ENCODE measurements around the gene COPS8. TPM values are rescaled to one million over a fixed set of nuclear protein-coding genes. Genes with fewer than 3 reads are reported as not detected.
A peak's percentile ranks its signal among the peaks of the same experiment; 100 is the strongest.

Gene COPS8
- total RNA-seq, 1 donor from 2014 or later = 59.3 TPM

- H3K27ac Mint-ChIP-seq = no peak overlapping the region
- peaks cover 20% of the 10 kb centered on the region for H3K4me1 Mint-ChIP-seq (ENCODE audit: unreplicated experiment)
- no peaks in the 10 kb centered on the region for H3K27me3 Mint-ChIP-seq
- DNase-seq (ENCODE audit: extremely low spot score, unreplicated experiment) = no peak
- no peaks in the 10 kb centered on the region for H3K36me3 Mint-ChIP-seq
- no peak for TF ChIP-seq CTCF (conservative IDR thresholded peaks at IDR 0.05)
- no peak overlapping the region for H3K4me3 Mint-ChIP-seq
- H3K9me3 Mint-ChIP-seq = no peaks in the 10 kb centered on the region
These were observed 20.7 kb upstream of the COPS8 start for GRCh38 chr2:237065071-237065377.

- peaks cover 9% of the 10 kb centered on the region for H3K4me1 Mint-ChIP-seq (ENCODE audit: unreplicated experiment)
- H3K36me3 Mint-ChIP-seq = peaks cover 10% of the 10 kb centered on the region
- H3K27me3 Mint-ChIP-seq = no peaks in the 10 kb centered on the region
- H3K9me3 Mint-ChIP-seq = peaks cover 8% of the 10 kb centered on the region
- DNase-seq (ENCODE audit: extremely low spot score, unreplicated experiment) = no peak
- no peak overlapping the region for H3K4me3 Mint-ChIP-seq
- no peak for TF ChIP-seq CTCF (conservative IDR thresholded peaks at IDR 0.05)
- H3K27ac Mint-ChIP-seq = no peak overlapping the region
These were observed 19.3 kb upstream of the COPS8 start for GRCh38 chr2:237066396-237066795.

GRCh38 chr2:237068005-237068576 is 17.6 kb upstream of the COPS8 start:
- Mint-ChIP-seq H3K9me3 (peaks cover 8% of the 10 kb centered on the region), H3K4me3 (no peak overlapping the region), H3K36me3 (peaks cover 10% of the 10 kb centered on the region), H3K27me3 (no peaks in the 10 kb centered on the region), H3K4me1 (ENCODE audit: unreplicated experiment) (peaks cover 10% of the 10 kb centered on the region), H3K27ac (no peak overlapping the region)
- no peak for DNase-seq (ENCODE audit: extremely low spot score, unreplicated experiment)
- peak; percentile 22 for TF ChIP-seq CTCF (conservative IDR thresholded peaks at IDR 0.05)

GRCh38 chr2:237072067-237072931 is 13.4 kb upstream of the COPS8 start:
- Mint-ChIP-seq H3K9me3 (peaks cover 8% of the 10 kb centered on the region), H3K4me1 (ENCODE audit: unreplicated experiment) (peaks cover 18% of the 10 kb centered on the region), H3K27me3 (no peaks in the 10 kb centered on the region), H3K4me3 (no peak overlapping the region), H3K36me3 (peaks cover 14% of the 10 kb centered on the region), H3K27ac (no peak overlapping the region)
- TF ChIP-seq CTCF (conservative IDR thresholded peaks at IDR 0.05) = peak; percentile 99
- DNase-seq (ENCODE audit: extremely low spot score, unreplicated experiment) = peak; percentile 88

GRCh38 chr2:237073552-237073951 is 12.1 kb upstream of the COPS8 start:
- peak overlapping the region; percentile 93 for H3K27ac Mint-ChIP-seq
- no peak for DNase-seq (ENCODE audit: extremely low spot score, unreplicated experiment)

More at GRCh38 chr2:237073552-237073951, 12.1 kb upstream of the COPS8 start:
- H3K4me1 Mint-ChIP-seq (ENCODE audit: unreplicated experiment) = peaks cover 18% of the 10 kb centered on the region
- H3K36me3 Mint-ChIP-seq = peaks cover 14% of the 10 kb centered on the region
- no peaks in the 10 kb centered on the region for H3K27me3 Mint-ChIP-seq
- H3K9me3 Mint-ChIP-seq = peaks cover 8% of the 10 kb centered on the region
- H3K4me3 Mint-ChIP-seq = no peak overlapping the region
- no peak for TF ChIP-seq CTCF (conservative IDR thresholded peaks at IDR 0.05)

Data from type B pancreatic cell (in vitro differentiated cells).